OCI-LY3 (cell line): ENCODE measurements around the gene WNT2.
"Not testable (repeated sequence)": the region's sequence is repeated elsewhere in the genome, so short reads cannot be mapped to it uniquely, and the experiment has no call there.

Source experiments
- H2AFZ ChIP-seq: fragments of 200-600, 300-600 bp; shearing (Covaris generic); 2 replicates; pipeline ENCODE4 v1.6.0; 2014; ENCODE audit warnings: antibody characterized with exemption, low read depth, low read length
- H3K27ac ChIP-seq: fragments of 200-600, 300-600 bp; sonication (generic); 2 replicates; pipeline ENCODE4 v1.5.1; 2014; ENCODE audit warnings: mild to moderate bottlenecking, low read length, moderate library complexity, mixed read lengths
- H3K27me3 ChIP-seq: fragments of 200-600, 300-600 bp; sonication (generic); 2 replicates; pipeline ENCODE4 v1.6.1; 2014; ENCODE audit warnings: low read depth, low read length, mixed read lengths
- H3K36me3 ChIP-seq: fragments of 200-600, 300-600 bp; sonication (generic); replicated peaks from 2 replicates; pipeline ENCODE3; 2014; ENCODE audit warnings: low read depth, low read length, mixed read lengths
- H3K4me1 ChIP-seq: fragments of 300-600, 200-600 bp; sonication (generic); 2 replicates; pipeline ENCODE4 v1.6.1; 2014; ENCODE audit warnings: low read length, mixed read lengths
- H3K4me2 ChIP-seq: fragments of 200-600, 300-600 bp; sonication (generic); 2 replicates; pipeline ENCODE4 v1.6.1; 2014; ENCODE audit warnings: low read length, mixed read lengths
- H3K4me3 ChIP-seq: fragments of 300-600, 200-600 bp; sonication (generic); 2 replicates; pipeline ENCODE4 v1.5.1; 2014; ENCODE audit warnings: antibody characterized with exemption, mild to moderate bottlenecking, low read length, moderate library complexity
- H3K79me2 ChIP-seq: fragments of 300-600, 200-600 bp; shearing (Covaris generic); 2 replicates; pipeline ENCODE4 v1.6.1; 2014; ENCODE audit warnings: mild to moderate bottlenecking, low read length, mixed read lengths
- H3K9ac ChIP-seq: fragments of 300-600, 200-600 bp; shearing (Covaris generic); 2 replicates; pipeline ENCODE4 v1.6.0; 2014; ENCODE audit warnings: mild to moderate bottlenecking, low read length, moderate library complexity
- H3K9me3 ChIP-seq: fragments of 200-600, 300-600 bp; shearing (Covaris generic); 2 replicates; pipeline ENCODE4 v1.6.1; 2014; ENCODE audit warnings: low read length, mixed read lengths; ENCODE audit not compliant: insufficient read depth
- H4K20me1 ChIP-seq: fragments of 200-600, 300-600 bp; sonication (generic); 2 replicates; pipeline ENCODE4 v1.6.1; 2016; ENCODE audit warnings: low read length, mixed read lengths; ENCODE audit not compliant: insufficient read depth
- CTCF ChIP-seq: fragments of 200-600, 300-600 bp; sonication (generic); IDR thresholded peaks from 2 replicates; pipeline ENCODE4 v1.5.1; 2014; ENCODE audit warnings: antibody characterized with exemption, low read length, low read depth
- EZH2phosphoT487 ChIP-seq: fragments of 200-600 bp; shearing (Covaris generic); IDR thresholded peaks from 2 replicates; pipeline ENCODE4 v1.6.1; 2018; ENCODE audit warnings: antibody characterized with exemption, mixed run types, low read depth

Gene WNT2

GRCh38 chr7:117250245-117250644, 72.6 kb downstream of the WNT2 start:
- Histone ChIP-seq H3K4me1 (peaks cover 31% of the 10 kb centered on the region), H3K27me3 (no peaks in the 10 kb centered on the region), H3K4me3 (no peak overlapping the region), H3K4me2 (no peak overlapping the region), H3K27ac (no peak overlapping the region), H3K79me2 (no peaks in the 10 kb centered on the region), H3K9ac (no peak overlapping the region), H4K20me1 (no peaks in the 10 kb centered on the region), H2AFZ (no peak overlapping the region), H3K36me3 (no peaks in the 10 kb centered on the region), H3K9me3 (peaks cover 3% of the 10 kb centered on the region; the same call in 1 of the 2 replicates)
- no peak for TF ChIP-seq CTCF
- no peak for TF ChIP-seq EZH2phosphoT487

GRCh38 chr7:117249696-117250095, 73.2 kb downstream of the WNT2 start:
- H3K9ac ChIP-seq, result no peak overlapping the region
- H3K4me2 ChIP-seq, result no peak overlapping the region
- no peaks in the 10 kb centered on the region for H3K36me3 ChIP-seq
- H2AFZ ChIP-seq, result no peak overlapping the region
- TF ChIP-seq CTCF (no peak), EZH2phosphoT487 (no peak)
- H4K20me1 ChIP-seq, result no peaks in the 10 kb centered on the region
- peaks cover 6% of the 10 kb centered on the region; the same call in 1 of the 2 replicates for H3K9me3 ChIP-seq
- no peak overlapping the region for H3K4me3 ChIP-seq
- no peaks in the 10 kb centered on the region for H3K79me2 ChIP-seq
- no peaks in the 10 kb centered on the region for H3K27me3 ChIP-seq
- H3K27ac ChIP-seq, result no peak overlapping the region
- peaks cover 30% of the 10 kb centered on the region for H3K4me1 ChIP-seq

GRCh38 chr7:117248829-117249228, 74.0 kb downstream of the WNT2 start:
- no peak overlapping the region for H3K27ac ChIP-seq
- no peak overlapping the region for H2AFZ ChIP-seq
- no peak for TF ChIP-seq EZH2phosphoT487
- no peak overlapping the region for H3K9ac ChIP-seq
- H4K20me1 ChIP-seq, result no peaks in the 10 kb centered on the region
- H3K4me2 ChIP-seq, result no peak overlapping the region
- H3K4me3 ChIP-seq, result no peak overlapping the region
- H3K79me2 ChIP-seq, result no peaks in the 10 kb centered on the region
- peaks cover 6% of the 10 kb centered on the region; the same call in 1 of the 2 replicates for H3K9me3 ChIP-seq
- no peaks in the 10 kb centered on the region for H3K27me3 ChIP-seq
- no peaks in the 10 kb centered on the region for H3K36me3 ChIP-seq
- peaks cover 30% of the 10 kb centered on the region for H3K4me1 ChIP-seq

- Histone ChIP-seq H3K79me2 (no peaks in the 10 kb centered on the region), H3K9me3 (peaks cover 6% of the 10 kb centered on the region; the same call in 1 of the 2 replicates), H4K20me1 (no peaks in the 10 kb centered on the region), H3K4me2 (no peak overlapping the region), H3K4me3 (no peak overlapping the region), H3K27me3 (no peaks in the 10 kb centered on the region), H2AFZ (no peak overlapping the region), H3K4me1 (peaks cover 39% of the 10 kb centered on the region), H3K36me3 (no peaks in the 10 kb centered on the region), H3K27ac (no peak overlapping the region), H3K9ac (no peak overlapping the region)
- no peak for TF ChIP-seq EZH2phosphoT487
- TF ChIP-seq CTCF, result no peak
Observed at GRCh38 chr7:117247809-117248208, 75.0 kb downstream of the WNT2 start.

GRCh38 chr7:117245703-117246102, 77.2 kb downstream of the WNT2 start:
- not testable (repeated sequence) for H3K36me3 ChIP-seq, H3K9me3 ChIP-seq, H3K4me2 ChIP-seq, H3K27me3 ChIP-seq, H3K4me3 ChIP-seq, H2AFZ ChIP-seq, H3K27ac ChIP-seq, H3K9ac ChIP-seq, H3K79me2 ChIP-seq, H4K20me1 ChIP-seq
- H3K4me1 ChIP-seq, result peaks cover 19% of the 10 kb centered on the region
